Fibroblast of gingiva (primary cell): Measurements from ENCODE around the gene FOSL1.
A peak's percentile ranks its signal among the peaks of the same experiment; 100 is the strongest.

Source experiments
- DNase-seq: peaks from one replicate; pipeline ENCODE4 v3.0.0-alpha.2; 2011; ENCODE audit warnings: low read depth

The FOSL1 gene

DNA sequence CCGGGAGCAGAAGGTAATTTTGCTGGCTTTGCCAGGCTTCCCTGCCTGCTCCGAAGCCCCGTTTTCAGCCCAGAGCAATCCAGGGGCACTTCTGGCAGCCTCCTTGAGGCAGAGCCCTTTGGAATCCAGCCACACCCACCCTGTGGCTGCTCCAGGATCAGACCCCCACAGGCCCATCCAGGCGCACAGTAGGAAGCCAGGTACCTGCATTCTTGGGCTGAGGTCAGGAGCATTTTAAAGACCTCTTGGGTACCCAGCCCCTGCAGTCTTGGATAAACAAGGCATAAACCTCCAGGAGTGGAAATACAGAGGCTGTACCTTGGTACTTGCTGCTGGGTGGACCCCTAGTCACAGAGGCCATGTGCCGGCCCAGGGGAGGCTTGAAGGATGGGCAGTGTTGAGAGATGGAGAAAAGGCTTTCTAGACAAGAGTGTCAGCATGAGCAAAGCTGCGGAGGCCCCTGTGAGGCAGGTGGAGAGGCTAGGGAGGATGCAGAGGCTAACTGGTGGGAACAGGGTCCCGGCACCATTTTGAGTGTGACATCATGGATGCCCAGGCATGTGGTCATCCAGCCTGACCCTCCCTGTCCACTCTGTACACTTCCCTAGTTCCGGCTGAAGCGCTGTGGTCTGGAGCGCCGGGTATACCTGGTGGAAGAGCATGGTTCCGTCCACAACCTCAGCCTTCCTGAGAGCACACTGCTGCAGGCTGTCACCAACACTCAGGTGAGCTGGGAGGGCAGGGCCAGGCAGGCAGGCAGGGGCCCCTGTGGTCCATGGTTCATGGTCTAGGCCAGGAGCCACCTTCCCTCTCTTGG lies 36.1 kb downstream of the FOSL1 start:
- no peak for DNase-seq

DNA sequence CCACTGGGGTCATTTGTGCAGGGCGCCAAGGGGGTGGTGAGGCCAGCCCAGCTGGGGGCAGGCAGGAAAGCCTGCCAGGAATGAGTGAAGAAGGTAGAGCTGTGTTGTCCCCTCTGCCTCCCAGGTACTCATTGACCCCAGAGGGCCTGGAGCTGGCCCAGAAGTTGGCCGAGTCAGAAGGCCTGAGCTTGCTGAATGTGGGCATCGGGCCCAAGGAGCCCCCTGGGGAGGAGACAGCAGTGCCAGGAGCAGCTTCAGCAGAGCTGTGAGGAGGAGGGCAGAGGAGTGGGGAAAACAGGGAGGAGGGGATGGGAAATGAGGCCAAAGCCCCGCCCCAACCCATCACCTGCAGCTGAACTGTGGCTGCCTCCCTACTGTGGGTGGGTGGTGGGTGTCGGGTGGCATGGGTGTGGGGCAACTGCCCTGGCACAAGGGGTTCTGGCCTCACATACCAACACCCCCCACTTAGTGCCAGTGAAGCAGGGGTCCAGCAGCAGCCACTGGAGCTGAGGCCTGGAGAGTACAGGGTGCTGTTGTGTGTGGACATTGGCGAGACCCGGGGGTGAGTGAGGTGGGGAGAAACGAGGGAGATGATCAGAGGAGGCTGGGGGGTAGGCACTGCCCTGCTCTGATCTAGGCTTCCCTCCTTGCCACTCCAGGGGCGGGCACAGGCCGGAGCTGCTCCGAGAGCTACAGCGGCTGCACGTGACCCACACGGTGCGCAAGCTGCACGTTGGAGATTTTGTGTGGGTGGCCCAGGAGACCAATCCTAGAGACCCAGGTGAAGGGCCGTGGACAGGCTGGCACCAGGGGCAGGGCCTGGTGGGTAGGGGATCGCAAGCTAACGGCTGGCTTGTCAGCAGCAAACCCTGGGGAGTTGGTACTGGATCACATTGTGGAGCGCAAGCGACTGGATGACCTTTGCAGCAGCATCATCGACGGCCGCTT lies 37.0 kb downstream of the FOSL1 start:
- DNase-seq = no peak

DNA sequence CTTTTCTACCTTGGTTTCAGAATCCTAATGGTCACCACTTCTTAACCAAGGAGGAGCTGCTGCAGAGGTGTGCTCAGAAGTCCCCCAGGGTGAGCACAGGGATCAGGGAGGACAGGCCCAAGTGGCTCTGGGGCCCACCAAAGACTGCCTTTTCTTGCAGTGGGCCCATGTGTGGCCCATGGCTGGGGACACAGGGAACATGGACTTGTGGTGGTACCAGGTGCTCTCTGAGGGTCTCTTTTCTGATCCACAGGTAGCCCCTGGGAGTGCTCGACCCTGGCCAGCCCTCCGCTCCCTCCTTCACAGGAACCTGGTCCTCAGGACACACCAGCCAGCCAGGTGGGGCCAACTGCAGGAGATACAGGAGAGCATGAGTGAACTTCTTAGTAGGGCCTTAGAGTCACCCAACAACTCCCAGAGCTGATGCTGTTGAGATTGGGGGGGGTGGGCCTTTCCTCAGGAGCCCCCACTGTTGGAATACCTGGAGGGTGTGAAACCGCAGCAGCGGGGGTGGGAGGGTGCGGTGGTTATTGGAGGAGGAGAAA lies 37.9 kb downstream of the FOSL1 start:
- no peak for DNase-seq

DNA sequence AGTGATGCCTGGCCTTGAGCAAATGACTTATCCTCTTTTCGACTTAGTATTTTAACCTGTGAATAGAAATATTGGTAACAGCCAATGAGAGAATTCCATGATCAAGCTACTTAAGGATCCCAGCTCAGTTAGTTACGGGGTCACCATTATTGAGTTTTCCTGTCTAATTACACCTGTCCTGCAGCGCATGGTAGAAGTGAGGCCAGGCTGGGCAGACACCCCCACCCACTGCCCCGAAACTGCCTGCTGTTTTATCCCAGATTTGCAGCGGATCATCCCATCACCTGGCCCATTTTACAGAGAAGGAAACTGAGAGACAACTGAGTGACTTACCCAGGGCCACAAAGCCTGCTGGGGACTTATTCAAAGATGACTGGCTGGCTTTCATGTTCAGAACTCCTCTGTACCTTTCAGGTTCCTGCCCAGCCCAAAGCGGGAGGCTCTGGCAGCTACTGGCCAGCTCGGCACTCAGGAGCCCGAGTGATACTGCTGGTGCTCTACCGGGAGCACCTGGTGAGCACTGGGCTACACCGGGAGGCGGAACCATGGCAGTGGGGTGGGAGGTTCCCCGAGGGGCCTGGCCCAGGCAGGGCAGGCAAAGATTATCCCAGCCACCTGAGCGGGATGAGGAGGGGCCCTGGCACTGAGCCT lies 38.5 kb downstream of the FOSL1 start:
- DNase-seq = no peak

DNA sequence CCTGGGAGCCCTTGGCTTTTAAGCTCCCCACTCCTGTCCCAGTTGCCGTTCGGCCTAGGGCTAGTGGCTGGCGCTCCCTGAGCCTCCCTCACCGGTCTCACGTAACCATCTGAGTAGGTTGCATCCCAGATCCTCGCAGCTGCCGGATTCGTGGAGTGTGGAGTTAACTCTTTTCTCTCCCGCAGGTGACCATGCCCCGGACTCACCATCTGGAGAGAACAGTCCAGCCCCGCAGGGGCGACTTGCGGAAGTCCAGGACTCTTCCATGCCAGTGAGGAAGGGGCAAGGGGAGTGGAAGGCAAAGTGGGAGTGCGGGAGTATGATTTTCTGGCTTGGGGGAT lies 39.1 kb downstream of the FOSL1 start:
- DNase-seq = no peak

DNA sequence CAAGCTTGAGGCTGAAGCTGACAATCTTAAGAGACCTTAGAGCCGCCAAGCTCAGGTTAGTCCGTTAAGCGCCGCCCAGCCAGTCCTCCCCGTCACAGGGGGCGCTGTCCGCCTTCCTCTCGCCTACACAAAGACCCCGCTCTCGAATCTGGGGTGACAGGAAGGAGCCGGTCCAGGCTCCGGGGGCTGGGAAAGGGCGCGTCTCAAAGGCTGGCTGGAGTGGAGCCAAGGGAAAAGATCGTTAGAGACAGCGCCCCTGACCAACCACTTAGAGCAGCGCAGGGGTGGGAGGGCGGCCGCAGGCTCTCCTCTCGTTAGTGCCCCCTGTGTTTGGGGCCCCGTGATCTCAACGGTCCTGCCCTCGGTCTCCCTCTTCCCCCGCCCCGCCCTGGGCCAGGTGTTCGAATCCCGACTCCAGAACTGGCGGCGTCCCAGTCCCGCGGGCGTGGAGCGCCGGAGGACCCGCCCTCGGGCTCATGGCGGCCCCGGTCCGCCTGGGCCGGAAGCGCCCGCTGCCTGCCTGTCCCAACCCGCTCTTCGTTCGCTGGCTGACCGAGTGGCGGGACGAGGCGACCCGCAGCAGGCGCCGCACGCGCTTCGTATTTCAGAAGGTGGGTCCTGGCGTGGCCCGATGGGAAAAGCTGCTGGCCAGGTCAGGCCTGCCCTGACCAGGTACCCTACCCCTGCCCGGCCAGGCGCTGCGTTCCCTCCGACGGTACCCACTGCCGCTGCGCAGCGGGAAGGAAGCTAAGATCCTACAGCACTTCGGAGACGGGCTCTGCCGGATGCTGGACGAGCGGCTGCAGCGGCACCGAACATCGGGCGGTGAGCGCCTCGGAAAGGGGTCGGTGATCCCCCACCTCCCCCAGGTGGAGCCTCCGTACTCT lies 39.7 kb downstream of the FOSL1 start, which contains the start of gene MUS81:
MUS81 (plus strand) TSS at position 156 of the 887 bp plus-strand sequence; CDS start at position 477, 321 bp downstream.
- peak; percentile 98 for DNase-seq

DNA sequence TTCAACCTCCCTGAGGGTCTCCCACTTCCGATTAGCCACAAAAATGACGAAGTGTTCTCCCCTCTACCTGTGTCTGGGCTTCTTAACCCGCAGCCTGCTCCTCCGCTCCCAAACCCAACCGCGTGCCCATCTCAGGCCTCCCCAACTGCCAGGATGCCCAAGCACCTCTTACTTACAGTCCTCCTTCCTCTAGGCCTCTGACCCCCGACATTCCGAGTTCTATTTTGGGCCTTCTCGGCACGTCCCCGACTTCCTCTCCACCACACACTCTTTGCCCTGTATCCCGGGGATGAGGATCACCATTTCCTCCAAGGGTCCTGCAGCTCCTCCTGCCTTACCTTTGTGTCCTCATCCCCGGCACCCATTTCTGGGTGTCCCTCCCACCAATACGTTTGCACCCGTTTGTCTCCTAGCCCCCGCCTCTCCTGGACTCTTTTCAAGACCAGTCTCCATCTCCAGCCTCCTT lies 40.3 kb downstream of the FOSL1 start:
- no peak for DNase-seq

DNA sequence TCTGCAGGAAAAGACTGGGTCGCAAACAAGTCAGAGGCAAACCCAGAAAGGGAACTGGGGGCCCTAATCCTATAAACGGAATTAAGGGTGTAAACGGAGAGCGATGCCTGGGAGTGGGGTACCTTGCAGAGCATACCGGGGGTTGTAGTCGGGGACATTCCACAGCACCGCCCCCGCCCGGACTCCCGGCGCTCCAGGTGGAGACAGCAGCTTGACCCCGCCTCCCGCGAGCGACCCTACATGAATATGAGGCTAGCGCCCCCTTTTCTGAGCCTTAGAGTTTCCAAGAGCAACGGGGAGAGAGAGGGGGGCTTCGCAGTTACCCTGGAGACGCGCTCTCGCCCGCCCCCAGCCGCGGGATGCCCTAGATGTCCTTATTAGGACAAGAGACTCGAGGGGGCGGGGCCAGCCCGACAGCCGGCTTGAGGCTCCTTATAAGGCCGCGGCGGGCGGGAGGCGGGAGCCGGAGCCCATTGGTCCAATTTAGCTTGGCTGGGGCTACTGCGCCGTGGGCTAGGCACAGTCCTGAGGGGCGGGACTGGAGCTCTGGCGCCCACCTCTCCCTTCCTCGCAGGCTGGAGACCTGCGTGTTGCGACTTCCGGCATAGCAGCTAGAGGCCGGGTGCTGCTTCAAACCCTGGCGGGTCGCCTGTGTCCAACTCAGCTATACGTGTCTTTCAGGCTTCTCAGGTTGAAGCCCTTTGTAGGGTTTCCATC lies 40.9 kb downstream of the FOSL1 start:
- peak; percentile 98 for DNase-seq

DNA sequence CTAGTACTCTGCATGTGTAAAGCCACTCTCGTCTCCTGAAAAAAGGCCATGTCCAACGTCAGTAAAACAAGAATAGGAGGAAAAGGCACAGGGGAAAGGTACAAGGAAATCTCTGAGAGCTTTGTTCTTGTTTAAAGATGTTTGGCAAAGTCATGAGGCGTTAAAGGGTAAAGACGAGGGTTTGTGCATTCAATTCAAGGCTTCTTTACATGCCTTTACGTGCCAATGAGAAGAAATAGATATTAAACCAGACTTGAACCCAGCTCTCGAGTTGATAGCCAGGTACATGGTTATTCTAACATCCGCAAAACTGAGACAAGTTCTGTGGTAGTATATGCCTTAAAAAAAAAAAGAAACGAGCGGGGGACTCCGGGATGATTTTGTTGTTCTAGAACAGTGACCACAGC lies 41.5 kb downstream of the FOSL1 start:
- DNase-seq = peak; percentile 0

DNA sequence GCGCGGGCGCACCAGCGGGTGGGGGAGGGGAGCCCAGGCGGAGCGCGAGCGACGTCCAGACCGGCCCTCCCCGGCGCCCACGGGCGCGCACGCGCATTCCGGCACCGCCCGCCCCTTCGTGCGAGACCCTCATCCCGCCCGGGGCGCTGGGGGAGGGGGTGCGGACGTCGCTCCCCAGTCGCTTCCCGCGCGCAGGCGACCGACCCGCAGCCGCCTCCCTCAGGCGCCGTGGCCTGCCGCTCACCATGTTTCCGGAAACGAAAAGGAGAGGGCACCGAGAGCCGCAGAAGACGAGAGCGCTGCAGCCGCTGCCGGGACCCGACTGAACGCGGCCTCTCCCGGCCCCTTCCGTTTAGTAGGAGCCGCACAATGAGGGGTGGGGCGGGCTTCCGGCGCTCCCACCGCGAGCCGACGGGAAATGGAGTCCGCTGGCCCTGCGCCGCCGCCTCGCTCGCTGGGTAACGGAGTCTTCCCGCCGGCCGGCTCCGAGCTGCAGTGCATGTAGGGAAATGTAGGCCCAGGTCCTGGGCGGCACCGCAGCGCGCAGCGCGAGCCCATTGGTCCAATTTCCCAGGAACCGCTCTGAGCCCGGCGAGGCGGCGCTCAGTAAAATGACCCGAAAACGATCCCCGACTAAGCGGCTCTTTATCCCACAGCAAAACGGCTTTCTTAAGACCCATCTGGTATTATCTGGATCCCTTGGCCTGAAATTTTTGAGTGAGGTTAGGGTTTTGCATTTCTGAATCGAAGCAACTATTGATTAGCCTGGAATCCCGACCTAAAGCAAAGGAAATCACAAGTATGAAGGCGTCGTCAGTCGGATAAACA lies 42.1 kb downstream of the FOSL1 start, which contains the start of gene CFL1:
CFL1 (minus strand) TSS at position 328 of the 828 bp plus-strand sequence; CDS start at position 247, 81 bp downstream.
- peak; percentile 98 for DNase-seq

DNA sequence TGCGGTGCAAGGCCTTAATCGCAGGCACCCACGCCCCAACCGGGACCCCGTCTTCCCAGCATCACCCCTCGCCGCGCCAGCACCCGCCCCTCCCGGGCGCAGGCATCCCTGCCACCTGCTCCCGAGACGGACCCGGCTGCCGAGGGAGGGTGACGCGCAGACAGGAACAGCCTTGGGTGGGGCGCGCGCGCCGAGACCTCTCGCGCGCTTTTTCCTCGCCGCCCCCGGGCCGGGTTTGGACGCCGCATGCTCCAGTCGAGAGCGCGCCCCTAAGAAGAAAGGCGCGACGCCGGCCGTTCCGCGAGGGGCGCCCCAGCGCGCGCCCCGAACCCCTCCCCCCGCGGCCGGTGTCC lies 42.7 kb downstream of the FOSL1 start:
- no peak for DNase-seq

DNA sequence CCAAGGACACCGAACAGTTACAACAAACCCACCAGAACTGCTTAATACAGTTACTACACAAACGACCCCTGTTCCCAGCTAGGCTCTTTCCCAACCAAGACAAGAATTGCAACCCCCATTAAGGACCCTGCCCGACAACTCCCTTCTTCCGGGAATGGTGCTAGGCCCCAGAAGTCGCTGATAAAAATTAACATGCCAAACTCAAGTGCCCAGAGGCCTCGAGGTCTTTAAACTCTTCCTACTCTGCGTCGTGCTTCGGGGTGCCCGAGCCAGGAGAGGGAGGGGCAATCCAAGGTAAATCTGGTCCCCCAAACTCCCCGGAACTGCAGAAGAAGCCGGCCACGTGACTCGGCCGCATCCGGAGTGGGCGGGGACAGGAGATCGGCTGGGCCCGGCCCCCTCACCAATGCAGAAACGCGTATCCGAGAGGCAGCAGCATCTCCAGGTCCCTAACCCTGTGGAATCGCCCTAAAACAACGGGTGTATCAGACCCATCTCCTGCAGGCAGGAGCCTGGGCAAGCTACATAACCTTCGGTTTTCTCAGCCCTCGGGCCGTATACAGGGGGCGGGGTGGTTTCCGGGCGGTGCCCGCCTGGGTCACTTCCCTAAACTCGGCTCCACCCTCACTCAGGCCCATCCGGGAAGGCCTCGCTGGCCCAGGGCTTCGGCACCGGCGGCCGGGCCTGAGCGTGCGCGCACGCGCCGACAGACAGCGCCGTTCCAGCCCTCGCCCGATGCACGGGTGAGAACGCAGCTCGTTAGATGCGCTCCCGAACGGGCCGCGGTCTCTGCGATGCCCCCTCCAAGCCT lies 43.3 kb downstream of the FOSL1 start:
- DNase-seq = peak; percentile 67

DNA sequence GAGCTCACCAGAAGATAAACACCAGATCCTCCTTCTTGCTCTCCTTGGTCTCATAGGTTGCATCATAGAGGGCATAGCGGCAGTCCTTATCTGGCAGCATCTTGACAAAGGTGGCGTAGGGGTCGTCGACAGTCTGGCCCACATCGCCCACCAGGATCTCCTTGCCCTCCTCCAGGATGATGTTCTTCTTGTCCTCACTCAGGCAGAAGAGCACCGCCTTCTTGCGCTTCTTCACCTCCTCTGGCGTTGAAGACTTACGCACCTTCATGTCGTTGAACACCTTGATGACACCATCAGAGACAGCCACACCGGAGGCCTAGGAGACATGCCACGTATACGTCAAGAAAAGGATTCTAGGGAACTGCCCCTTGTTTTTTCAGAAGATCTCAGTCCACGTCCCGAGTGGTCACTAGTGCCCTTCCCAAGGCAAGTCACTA lies 44.2 kb downstream of the FOSL1 start:
- no peak for DNase-seq

DNA sequence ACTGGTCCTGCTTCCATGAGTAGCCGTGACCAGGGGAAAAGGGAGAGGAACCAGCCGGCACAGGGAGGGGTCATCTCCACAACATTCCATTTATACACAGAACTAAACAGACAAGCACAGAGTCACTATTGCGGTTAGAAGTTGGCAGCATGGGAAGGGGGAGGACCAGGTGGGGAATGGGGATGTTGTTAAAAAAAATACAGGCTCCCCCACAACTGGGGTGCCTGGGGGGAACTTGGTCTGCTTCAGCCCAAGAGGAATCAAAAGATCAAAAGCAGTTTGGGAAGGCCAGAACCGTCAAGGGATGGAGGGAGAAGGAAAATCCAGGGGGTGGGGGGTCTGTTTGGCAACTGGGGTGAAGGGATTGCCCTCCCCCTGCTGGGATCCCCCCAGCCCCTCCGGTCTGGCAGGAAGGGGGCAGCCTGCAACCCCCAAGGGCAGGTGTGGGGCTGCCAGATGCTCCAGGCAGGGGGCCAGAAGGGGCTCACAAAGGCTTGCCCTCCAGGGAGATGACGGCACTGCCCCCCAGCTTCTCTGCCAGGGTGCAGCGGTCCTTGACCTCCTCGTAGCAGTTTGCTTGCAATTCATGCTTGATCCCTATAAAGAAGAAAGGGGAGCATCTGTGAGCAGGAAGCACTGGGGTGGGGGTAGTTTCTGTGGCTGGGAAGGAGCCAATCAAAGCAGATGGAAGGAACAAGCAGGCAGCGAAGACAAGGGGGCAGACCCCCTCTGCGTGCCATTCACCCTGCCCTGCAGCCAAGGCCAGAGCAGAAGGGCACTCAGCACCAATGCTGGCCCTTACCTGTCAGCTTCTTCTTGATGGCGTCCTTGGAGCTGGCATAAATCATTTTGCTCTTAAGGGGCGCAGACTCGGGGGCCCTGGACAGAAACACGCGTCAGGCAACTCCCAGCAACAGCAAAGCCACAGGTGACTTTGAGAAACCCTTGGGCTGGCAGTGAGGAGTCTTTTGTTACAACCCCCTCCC lies 45.0 kb downstream of the FOSL1 start:
- DNase-seq = no peak

DNA sequence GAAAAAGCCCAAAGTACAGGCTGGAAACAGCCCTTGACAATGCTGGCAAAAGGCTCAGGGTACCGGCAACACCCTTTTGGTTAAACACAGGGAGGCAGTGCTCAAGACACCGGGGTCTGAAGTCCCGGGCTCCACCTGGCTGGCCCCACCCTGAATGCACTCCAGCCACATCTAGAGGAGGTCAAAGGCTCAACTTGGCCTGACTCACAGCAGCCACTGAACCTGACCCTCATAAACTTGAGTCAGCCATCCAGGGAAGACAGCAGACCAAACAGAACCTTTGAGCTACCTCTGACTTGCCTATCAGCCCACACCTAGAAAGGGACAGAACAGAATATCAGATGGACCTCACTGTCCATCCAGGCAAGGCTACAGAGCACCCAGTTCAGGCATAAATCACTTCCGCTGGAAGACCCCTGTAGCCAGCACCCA lies 46.0 kb downstream of the FOSL1 start:
- no peak for DNase-seq

DNA sequence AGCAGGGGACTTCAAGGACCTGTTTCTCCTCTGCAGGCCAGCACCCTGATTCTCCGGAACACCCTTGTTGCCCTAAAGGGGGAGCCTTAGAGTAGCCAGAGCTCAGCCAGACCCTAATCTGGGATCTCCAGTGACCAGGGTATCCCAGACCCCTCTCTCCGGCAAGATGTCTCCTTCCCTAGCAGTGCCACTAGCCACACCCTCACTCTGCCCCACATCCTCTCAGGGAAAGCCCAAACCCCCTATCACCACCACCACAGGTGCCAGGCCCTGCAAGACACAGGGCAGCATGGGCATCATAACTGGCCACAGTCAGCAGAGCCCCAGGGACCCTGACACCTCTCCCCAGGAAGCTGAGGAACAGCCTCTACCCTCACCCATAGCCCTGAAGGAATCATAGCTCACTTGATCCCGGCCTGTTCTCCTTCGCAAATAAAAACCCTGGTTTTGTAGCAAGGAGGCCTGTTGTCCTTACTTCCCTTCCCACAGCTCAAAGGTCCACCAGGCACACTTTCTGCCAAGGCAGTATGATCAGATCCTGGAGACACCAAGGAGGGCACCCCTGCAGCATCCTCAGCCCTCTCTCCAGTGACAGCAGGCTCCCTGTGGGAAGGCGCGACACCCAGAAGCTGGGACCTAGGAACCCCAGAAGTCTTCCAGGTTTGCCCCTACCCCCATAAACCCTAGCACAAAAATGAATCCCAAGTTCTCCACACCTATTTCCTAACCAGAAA lies 46.8 kb downstream of the FOSL1 start:
- DNase-seq = no peak
